Stimulated activated CD4-positive, alpha-beta T cell treated with anti-CD3 and anti-CD28 coated beads, Interleukin-15, amount 100 ng/mL, for 48 hours (primary cell): Measurements from ENCODE around the gene IGF2BP1.
"Not testable (repeated sequence)": the region's sequence is repeated elsewhere in the genome, so short reads cannot be mapped to it uniquely, and the experiment has no call there.

Experiments
- DNase-seq, 2 donors: peaks; one replicate each; pipeline ENCODE4 v3.0.0-alpha.2; 2020; ENCODE audit warnings: low read depth in 2 of 2

IGF2BP1 gene

DNA sequence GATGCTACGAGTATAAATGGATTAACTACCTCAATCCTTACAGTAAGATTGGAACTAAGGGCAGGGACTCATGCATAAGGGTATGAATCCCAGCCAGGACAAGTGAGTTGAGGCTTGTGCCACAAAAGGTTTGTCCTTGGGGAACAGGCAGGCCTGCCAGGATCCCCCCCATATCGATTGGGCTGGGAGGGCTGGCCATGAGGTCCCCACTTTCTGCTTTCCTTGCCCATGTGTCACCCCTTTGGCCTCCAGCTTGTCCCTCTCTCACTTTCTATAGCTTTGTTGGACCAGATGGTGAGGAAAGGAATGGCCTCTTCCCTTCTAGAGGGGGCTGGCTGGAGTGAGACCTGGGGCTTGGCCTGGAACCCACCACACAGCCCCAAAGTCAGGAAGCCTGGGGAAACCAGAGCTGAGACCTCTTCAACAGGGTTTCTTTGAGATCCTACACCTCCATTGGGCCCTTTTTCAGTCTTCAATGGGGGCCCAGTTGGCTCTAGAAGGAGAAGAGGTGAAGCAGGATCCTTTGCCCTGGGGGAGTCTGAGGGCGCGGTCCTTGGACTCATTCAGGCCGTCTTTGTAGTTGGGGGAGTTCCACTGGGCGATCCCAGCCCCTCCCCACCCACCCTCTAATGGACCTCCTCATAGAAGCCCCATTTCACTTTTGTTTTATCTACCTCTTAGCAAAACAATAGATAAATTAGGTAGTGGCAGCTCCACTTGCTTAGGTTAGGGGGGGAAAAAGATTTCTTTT is 57.3 kb downstream of the IGF2BP1 start:
- no peak for DNase-seq

DNA sequence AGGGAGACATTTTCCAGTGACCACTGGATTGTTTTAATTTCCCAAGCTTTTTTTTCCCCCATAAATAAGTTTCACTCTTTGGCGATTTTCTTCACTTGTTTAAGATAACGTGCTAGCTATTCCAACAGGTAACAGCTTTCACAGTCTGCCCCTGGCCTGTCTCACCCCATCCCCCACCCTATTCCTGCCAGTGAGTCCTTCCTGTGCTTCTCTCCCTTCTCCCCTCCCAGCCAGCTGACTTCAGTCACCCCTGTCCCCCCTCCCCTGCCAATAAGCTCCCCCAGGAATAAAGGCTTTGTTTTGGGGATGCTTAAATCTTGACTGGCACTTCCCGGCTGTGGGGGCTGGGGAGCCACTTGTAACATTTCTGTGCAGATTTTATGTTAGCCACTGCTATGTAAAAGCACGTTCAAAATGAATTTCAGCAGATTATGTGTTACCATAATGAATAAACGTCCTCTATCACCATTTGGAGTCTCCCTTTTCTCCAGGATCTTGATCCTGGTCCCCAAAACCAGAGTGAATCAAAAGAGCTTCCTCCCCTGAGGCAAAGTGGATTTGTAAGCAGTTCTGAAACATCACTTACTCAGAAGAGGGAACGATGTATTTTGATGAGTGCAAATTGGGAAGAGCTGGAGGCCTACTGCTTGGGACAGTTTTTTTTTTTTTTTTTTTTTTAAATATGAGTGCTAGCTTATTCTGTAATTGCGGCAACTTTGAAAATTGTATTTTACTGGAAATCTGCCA is 58.2 kb downstream of the IGF2BP1 start:
- no peak for DNase-seq

DNA sequence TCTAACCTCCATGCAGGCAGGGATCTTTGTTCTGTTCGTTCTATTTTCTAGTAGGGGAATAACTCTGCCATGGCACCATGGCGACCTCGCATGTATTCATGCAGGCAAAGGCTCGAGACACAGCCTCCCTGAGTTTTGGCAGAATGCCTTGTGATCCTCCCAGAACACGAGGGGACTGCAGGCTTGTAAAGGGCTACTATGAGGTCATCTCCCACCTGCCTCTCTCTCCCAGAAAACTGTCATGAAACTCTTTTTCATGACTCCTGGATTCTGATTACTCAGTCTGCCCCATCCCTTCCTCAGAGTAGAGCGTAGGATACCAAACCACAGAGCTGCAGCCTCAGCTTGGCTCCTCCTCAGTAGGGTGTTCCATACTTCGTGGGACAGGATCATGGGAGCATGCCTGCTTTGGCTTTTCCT is 64.3 kb downstream of the IGF2BP1 start:
- no peak for DNase-seq

DNA sequence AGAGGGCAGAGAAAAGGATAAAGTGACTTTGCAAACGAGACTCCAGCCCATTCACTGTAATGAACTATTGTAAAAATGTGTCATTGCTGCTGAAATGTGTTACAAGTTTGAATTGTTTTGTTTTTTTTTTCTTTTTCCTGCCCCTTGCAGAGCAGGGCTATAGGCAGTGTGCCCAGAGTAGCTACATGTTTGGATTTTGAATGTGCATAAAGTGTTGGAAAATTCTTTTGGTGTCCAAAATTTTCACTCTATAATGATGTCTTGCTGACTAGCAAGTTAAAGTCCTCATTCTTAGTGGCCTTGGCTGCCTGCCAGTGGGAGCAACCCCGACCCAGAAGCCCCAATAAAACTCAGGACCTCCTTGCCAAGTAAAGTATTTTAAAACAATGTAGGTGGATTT is 66.5 kb downstream of the IGF2BP1 start:
- DNase-seq: no peak

DNA sequence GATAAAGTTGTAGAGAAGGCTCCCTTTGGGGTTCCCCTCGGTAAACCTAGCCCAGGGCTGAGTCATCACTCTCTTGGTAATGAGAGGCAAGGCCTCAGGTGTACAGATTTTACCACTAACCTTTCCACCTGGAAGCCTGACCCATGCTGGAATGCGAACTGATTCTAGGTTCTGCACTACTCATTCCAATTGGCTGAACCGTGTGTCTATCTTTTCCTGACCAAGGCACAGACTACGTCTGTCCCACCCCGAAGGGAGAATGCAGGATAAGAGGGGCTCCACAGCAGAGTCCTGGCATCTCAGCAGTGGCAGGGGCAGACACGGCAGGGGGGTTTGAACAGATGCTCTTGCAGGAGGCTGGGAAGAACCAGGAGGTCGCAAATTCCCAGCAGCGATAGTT is 70.0 kb downstream of the IGF2BP1 start:
- no peak for DNase-seq

DNA sequence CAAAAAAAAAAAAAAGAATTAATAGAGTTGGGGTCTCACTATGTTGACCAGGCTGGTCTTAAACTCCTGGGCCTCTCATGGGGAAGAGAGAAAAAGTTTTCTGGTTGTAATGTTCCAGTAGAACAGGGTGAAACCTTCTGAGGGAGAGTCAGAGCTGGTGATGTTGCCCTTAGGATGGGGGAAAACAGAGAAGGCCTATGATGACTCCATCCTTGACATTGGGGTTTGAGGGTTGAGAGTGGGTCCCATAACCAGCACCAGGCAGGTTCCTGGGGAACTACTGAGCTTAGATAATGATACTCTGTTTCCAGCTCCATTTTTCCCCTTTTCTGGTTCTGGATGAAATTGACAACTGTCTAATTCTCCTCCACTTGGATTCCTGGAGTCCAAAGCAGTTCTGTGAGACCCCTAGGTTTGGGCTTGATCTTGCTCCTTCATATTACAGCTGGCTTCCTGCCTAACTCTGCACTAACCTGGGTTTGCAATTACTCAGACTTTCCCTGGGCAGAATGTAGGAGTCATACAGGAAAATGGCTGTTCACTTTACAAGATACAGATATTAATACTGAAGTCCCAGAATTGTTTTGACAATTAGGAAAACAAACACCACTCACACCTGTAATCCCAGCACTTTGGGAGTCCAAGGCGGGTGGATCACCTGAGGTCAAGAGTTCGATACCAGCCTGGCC is 72.5 kb downstream of the IGF2BP1 start:
- no peak for DNase-seq

DNA sequence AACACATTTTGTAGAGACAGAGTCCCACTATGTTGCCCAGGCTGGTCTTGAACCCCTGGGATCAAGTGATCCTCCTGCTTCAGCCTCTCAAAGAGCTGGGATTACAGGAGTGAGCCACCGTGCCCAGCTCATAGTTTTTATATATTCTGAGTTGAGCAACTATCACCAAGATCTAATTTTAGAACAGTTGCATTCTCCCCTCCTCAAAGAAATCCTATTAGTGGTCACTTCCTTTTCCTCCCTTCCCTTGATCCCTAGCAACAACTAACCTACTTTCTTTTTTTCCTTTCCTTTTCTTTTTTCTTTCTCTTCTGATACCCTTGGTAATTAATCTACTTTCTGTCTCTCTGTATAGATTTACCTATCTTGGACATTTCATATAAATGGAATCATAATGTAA is 73.9 kb downstream of the IGF2BP1 start:
- DNase-seq: no peak

DNA sequence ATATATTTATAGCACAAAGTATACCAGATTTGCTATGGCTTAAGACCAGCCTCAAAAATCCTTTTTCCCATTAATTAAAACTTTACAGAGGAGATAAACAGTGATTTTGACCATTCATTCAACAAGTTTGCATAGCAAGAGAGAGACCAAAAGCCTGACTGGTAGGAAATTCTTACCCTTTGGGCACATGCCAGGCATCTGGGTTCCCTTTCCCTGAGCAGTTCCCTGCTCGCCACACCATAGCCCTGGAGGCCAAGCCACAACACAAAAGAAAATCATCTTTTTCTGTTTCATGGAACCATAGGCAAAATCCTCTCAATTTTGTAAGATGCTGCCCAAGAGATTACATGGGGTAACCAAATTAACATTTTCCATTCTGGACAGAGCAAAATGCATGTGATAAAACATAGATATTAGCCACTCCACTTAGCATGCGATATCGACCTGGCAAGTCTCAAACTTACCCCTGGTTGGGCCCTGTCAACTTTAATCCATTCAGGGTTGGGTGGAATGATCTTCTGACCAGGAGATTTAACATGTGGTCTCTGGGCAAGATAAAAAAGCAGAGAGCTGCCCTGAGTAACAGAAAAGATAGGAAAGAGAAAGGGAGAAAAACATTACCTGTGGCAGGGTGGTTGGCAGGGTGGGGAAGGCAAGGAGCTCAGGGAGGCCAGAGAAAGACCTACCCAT is 77.8 kb downstream of the IGF2BP1 start:
- DNase-seq: no peak

DNA sequence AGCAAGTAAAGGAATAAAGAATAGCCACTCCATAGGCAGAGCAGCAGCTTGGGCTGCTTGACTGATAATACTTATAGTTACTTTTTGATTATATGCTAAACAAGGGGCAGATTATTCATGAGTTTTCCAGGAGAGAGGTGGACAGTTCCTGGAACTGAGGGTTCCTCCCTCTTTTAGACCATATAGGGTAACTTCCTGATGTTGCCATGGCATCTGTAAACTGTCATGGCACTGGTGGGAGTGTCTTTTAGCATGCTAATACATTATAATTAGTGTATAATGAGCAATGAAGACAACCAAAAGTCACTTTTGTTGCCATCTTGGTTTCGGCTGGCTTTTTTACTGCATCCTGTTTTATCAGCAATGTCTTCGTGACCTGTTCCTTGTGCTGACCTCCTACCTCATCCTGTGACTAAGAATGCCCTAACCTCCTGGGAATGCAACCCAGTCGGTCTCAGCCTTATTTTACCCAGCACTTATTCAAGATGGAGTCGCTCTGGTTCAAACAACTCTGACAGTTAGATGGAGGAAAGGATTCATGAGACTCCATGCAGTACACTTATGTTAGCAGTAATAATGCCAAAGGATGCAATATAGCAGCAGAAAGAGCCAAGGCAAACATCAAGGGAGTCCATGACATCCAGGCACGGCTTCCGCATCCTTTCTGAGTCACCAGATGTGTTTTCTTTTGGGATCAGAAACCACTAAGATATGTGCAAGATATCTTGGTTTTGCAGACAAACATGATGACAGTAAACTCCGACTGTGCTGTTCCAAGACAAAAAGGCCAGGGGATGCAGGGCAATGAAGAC is 79.6 kb downstream of the IGF2BP1 start:
- DNase-seq: no peak

DNA sequence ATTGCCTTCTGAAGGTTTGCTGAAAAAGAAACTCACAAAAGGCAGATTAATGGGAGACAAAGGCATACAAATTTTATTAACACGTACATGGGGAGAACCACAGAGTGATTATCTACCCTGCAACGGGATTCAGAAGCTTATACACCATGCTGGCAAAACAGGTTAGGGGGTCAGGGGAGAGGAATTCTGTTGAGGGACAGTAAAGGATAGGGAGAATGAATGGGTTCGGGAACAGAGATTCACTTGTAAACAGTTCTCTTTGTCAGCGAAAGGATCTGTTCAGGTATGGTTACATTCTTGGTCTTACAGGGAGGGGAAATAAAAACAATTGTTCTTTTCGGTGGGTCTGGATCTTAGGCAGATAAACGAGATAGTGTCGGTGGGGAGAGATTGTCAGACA is 81.1 kb downstream of the IGF2BP1 start:
- DNase-seq: no peak

DNA sequence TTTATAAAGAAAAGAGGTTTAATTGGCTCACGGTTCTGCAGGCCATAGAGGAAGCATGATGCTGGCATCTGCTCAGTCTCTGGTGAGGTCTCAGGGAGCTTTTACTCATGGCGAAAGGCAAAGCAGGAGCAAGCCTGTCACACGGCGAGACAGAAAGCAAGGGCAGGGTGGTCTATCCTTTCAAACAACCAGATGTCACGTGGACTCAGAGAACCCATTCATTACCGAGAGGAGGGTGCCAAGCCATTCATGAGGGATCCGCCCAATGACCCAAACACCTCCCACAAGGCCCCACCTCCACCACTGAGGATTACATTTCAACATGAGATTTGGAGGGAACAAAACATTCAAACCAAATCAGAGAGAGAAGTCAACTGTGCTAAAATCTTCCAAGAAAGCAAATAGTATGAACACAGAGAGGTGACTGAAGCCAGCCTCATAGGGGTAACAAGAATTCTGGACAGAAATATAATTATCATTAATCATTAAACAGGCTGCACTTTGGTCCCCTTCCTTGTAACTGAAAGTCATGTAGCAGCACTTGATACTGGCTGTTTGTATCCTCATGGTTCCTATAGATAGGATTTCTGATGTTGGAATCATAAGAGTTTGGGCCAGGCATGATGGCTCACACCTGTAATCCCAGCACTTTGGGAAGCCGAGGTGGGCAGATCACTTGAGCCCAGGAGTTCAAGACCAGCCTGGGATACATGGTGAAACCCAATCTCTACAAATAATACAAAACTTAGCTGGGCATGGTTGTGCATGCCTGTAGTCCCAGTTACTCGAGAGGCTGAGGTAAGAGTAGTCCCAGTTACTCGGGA is 82.9 kb downstream of the IGF2BP1 start:
- no peak for DNase-seq

DNA sequence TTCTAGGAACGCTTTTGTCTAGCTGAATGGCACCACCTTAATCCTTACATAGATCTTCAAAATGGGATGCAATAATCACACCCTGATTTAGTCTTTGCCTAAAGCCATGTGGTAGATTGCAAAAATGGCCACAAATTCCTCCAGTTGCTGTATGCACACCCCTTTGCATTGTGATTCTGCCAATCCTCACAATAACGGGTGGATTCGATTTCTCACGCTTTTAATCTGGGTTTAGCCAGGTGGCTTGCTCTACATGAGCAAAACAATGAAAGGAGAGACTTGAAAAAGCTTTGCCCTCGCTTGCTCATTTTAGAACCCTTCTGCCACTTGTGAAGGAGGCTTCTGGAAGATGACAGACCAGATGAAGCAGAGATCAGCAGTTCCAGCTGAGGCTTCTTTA is 85.0 kb downstream of the IGF2BP1 start:
- DNase-seq: no peak

DNA sequence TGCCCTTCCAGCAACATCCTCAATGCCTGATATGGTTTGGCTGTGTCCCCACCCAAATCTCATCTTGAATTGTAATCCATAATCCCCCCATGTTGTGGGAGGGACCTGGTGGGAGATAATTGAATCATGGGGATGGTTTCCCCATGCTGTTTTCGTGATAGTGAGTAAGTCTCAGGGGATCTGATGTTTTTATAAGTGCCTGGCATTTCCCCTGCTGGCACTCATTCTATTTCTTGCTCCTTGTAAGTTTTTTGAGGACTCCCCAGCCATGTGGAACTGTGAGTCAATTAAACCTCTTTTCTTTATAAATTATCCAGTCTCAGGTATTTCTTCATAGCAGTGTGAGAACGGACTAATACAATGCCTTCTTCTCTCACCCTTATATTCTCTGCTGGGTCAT is 87.9 kb downstream of the IGF2BP1 start:
- not testable (repeated sequence) for DNase-seq

DNA sequence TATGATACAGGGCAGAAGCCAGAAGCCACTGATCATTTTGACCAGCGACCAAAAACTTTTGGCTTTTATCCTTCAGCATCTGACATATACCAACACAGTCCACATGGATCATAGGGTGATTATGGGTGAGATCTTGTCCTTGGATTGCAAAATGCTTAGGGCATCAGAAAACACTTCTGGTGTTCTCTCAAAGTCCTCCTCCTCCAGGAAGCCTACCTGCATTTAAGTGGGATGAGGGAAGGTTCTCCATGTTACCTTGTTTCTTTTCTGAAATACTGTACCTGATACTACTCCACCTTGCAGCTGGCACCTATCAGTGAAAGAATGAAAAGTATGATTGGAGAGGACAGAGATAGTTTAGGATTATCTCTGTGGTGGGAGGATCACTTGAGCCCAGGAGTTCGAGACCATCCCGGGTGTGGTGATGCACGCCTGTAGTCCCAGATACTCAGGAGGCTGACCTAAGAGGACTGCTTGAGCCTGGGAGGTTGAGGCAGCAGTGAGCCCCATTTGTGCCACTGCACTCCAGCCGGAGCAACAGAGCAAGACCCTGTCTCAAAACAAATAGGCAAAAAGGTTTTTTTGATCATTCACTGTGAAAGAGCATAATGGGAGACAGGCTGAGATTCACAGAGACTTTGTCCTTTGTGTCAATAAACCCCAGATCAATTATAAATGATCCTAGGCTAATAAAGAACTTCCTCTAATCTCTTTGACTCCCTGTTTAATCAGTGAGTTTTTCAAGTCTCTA is 88.6 kb downstream of the IGF2BP1 start:
- no peak for DNase-seq

DNA sequence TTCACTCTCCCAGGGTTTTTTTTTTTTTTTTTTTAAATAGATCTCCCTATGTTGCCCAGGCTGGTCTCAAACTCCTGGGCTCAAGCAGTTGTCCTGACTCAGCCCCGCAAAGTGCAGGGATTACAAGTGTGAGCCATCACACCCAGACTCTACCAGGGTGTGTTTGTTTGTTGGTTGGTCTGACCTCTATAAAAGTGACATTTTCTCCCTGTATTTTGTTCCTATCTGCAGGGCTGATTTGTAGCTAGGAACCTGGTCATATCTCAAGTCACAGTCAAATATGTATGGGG is 89.1 kb downstream of the IGF2BP1 start:
- DNase-seq: no peak

DNA sequence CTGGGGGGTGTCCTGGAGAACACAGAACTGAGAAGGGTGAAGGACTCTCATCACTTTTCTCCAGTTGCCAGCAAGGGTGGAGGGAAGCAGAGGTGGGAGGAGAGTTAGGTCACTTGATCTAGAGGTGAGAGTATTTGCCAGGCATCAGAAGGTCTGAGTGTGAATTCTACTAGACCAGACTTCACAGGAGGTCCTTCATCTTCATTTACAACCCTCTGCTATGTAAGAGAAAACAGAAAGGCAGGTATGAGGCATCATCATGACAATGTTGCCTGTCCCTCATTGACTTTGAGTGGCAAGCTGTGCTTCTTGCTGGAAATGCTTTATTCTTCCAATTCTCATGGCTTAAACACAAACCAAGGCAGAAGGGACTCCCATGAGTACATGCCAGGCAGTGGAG is 89.5 kb downstream of the IGF2BP1 start:
- DNase-seq: no peak

DNA sequence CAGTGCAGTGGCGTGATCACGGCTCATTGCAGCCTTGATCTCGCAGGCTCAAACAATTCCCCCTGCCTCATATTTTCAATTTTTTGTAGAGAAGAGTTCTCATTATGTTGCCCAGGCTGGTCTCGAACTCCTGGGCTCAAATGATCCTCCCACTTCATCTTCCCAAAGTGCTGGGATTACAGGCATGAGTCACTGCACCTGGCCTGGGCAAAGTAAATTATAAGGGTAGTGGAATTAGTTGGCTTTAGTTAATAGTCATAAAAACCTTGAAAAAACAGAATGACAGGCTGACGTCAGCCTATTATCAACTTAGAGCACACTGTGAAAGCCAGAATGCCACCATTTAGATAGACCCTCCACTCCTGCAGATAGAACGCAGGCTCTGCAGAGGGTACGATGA is 91.9 kb downstream of the IGF2BP1 start:
- DNase-seq: no peak

DNA sequence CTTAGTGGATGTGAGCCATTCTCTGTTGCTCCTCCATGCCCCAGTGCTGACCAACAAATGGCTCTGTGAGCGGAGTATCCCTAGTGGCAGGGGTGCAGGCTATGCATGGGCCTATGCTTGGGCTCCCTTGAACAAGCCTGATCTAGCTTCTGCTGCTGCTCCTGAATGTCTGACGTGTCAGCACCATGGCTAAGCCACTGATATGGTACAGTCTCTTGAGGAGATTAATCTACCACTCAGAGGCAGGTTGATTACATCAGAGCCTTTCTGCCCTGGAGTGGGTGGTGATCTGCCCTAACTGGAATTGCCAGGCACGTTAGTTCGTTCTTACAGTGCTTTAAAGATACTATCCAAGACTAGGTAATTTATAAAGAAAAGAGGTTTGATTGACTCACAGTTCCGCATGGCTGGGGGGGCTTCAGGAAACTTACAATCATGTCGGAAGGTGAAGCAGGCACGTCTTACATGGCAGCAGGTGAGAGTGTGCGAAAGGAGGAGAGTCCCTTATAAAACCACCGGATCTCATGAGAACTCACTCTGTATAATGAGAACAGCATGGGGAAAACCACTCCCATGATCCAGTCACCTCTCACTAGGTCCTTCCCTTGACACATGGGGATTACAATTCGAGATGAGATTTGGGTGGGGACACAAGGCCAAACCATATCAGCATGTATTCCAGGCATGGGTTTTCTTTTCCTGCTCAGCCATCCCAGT is 93.9 kb downstream of the IGF2BP1 start:
- DNase-seq: no peak

DNA sequence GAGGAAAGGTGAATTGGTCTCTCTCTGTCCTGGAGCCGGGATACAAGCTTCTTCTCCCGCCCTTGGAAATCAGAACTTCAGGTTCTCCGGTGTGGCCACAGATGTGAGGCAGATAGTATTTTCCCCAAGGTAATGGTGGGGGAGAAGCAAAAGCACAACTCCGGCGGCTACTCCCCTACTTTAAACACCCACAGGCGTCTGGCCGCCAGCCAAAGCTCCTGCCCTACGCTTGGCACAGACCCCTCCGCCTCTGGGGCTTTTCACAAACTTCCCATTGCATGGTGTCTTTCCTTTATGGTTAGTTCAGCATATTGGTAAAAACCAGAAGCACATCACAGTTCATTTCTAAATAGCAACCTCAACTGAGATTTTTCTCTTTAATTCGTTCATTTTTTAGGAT is 95.9 kb downstream of the IGF2BP1 start:
- no peak for DNase-seq
